ENCODE results near the gene LRRC14B. TPM values are rescaled to one million over a fixed set of nuclear protein-coding genes. Genes with fewer than 3 reads are reported as not detected.

LRRC14B gene
- total RNA-seq, 3 donors from 2014 or later = 0.33 to 0.44 TPM; not detected in 1

DNA sequence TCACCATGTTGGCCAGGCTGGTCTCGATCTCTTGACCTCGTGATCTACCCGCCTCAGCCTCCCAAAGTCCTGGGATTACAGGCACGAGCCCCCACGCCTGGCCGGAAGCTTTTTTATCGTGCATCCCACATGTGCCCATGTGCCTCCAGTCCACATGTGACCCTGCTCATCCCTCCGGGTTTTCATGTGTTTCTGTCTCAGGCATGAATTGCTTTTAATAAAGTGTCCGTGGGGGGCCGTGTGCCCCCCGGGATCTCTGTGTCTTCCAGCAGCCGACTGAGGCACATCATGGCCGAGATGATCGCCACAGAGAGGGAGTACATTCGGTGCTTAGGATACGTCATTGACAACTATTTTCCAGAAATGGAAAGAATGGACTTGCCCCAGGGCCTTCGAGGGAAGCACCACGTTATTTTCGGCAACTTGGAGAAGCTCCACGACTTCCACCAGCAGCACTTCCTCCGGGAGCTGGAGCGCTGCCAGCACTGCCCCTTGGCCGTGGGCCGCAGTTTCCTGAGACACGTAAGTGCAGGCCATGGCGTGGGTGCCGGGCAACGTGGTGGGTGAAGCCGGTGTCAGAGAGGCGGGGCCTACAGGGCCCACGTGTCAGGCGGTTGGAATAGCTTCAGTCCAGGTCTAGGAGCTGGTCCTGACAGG, 22.1 kb upstream of the LRRC14B start:
- intact Hi-C loops (cut with DNase I; ENCODE audit: low total_unique reads) = no loop called here
- Histone ChIP-seq H3K36me3 (no peaks in the 10 kb centered on the region), H3K9me3 (no peaks in the 10 kb centered on the region), H3K4me1 (no peaks in the 10 kb centered on the region), H3K27ac (peak overlapping the region in 1 of 2 donors; percentile 48), H3K27me3 (no peaks in the 10 kb centered on the region), H3K4me3 (peak overlapping the region in 2 of 3 donors; percentile 15 to 44)
- DNase-seq (ENCODE audit: low spot score in 2 of 2) = peak; percentile 55 to 61
- TF ChIP-seq, protein P1, sequence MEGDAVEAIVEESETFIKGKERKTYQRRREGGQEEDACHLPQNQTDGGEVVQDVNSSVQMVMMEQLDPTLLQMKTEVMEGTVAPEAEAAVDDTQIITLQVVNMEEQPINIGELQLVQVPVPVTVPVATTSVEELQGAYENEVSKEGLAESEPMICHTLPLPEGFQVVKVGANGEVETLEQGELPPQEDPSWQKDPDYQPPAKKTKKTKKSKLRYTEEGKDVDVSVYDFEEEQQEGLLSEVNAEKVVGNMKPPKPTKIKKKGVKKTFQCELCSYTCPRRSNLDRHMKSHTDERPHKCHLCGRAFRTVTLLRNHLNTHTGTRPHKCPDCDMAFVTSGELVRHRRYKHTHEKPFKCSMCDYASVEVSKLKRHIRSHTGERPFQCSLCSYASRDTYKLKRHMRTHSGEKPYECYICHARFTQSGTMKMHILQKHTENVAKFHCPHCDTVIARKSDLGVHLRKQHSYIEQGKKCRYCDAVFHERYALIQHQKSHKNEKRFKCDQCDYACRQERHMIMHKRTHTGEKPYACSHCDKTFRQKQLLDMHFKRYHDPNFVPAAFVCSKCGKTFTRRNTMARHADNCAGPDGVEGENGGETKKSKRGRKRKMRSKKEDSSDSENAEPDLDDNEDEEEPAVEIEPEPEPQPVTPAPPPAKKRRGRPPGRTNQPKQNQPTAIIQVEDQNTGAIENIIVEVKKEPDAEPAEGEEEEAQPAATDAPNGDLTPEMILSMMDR (IDR thresholded peaks at IDR 0.05) = no peak
- TF ChIP-seq POLR2AphosphoS5 (IDR thresholded peaks at IDR 0.05) = no peak
- TF ChIP-seq POLR2A (IDR thresholded peaks at IDR 0.05) = no peak

DNA sequence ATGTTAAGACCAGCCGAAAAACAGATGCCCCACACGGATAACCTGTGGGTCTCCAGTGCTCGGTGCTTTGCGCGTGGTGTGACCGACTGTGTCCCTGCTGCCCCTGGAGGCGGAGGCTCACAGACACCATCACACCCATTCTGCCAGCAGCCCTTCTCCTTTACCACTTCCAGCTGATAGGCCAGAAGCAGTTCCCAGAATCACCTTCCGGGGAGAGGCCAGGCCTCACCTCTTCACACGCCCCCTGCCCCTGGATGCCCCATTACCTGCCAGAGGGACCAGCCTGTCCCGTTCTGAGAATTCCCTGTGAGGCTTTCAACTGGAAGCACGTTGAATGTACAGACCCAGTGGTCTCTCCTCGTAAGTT, 21.6 kb upstream of the LRRC14B start:
- no peak for DNase-seq (ENCODE audit: low spot score in 2 of 2)
- H3K36me3 ChIP-seq = no peaks in the 10 kb centered on the region
- peak overlapping the region in 1 of 2 donors; percentile 48 for H3K27ac ChIP-seq
- no peaks in the 10 kb centered on the region for H3K4me1 ChIP-seq
- no peak for TF ChIP-seq POLR2AphosphoS5 (IDR thresholded peaks at IDR 0.05)
- TF ChIP-seq, protein P1 (IDR thresholded peaks at IDR 0.05) = no peak
- H3K4me3 ChIP-seq = peak overlapping the region in 2 of 3 donors; percentile 15 to 44
- no peaks in the 10 kb centered on the region for H3K9me3 ChIP-seq
- H3K27me3 ChIP-seq = no peaks in the 10 kb centered on the region
- intact Hi-C loops (cut with DNase I; ENCODE audit: low total_unique reads) = no loop called here

DNA sequence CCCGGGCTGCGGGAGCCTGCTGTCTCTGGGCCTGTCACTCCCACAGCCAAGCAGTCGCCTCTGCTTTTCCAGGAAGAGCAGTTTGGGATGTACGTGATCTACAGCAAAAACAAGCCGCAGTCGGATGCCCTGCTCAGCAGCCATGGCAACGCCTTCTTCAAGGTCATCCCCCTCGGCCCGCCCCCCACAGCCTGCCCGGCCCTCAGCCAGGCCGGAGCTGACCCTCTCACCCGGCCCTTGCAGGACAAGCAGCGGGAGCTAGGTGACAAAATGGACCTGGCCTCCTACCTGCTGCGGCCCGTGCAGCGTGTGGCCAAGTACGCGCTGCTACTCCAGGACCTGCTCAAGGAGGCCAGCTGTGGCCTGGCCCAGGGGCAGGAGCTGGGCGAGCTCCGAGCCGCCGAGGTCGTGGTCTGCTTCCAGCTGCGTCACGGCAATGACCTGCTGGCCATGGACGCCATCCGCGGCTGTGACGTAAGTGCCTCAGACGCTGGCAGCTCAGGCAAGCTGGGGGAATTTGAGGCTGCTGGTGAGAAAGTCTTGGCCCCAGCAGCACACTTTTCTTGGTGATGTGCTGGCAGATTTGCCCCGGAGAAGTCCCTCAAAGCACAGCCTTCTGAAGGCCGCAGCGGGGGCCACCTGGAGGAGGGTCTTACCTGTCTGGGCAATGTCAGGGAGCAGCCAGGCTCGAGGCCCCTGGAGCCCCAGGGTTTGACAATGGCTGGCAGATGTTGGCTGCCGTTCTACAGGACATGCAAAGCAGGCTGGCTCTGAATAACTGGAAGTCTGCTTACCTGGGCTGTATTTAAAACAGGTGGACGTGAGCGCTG, 20.1 kb upstream of the LRRC14B start:
- intact Hi-C loops (cut with DNase I; ENCODE audit: low total_unique reads) = no loop called here

DNA sequence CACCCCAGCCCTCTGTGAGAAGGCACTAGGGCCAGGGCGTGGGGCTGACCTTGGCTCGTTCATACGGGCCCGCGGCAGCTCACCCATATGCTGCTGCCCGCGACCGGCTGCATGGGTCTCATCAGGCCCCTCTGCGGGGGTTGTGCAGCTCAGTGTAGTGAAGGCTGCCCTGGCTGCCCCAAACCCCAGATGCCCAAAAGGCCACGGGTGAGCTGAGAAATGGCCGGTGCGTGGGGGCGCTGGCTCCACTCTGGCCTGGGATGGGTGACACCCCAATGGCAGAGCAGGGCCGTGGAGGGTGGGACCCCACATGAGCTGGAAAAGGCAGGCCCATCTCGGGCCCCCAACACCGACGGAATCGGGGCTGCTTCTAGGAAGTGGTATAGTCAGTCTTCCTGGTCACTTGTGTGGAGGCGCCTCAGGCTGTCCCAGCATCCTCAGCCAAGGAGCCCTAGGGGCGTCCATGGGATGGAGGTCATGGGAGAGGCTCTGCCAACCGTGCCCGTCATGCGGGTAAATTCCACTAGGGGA, 19.4 kb upstream of the LRRC14B start:
- no peak for TF ChIP-seq POLR2A (IDR thresholded peaks at IDR 0.05)
- TF ChIP-seq, protein P1 (IDR thresholded peaks at IDR 0.05) = no peak
- H3K4me1 ChIP-seq = no peaks in the 10 kb centered on the region
- no peak overlapping the region for H3K4me3 ChIP-seq
- no peak overlapping the region for H3K27ac ChIP-seq
- no peaks in the 10 kb centered on the region for H3K27me3 ChIP-seq
- intact Hi-C loops (cut with DNase I; ENCODE audit: low total_unique reads) = no loop called here
- DNase-seq (ENCODE audit: low spot score in 2 of 2) = peak in 1 of 2 donors; percentile 47
- H3K36me3 ChIP-seq = no peaks in the 10 kb centered on the region
- H3K9me3 ChIP-seq = no peaks in the 10 kb centered on the region

More for the DNA sequence above, 20.1 kb upstream of the LRRC14B start:
- peak in 1 of 2 donors; percentile 46 for DNase-seq (ENCODE audit: low spot score in 2 of 2)
- TF ChIP-seq, protein P1 (IDR thresholded peaks at IDR 0.05) = no peak
- TF ChIP-seq POLR2A (IDR thresholded peaks at IDR 0.05) (no peak), POLR2AphosphoS5 (IDR thresholded peaks at IDR 0.05) (no peak)
- H3K4me3 ChIP-seq = no peak overlapping the region
- no peak overlapping the region for H3K27ac ChIP-seq
- no peaks in the 10 kb centered on the region for H3K9me3 ChIP-seq
- H3K27me3 ChIP-seq = no peaks in the 10 kb centered on the region
- no peaks in the 10 kb centered on the region for H3K36me3 ChIP-seq
- no peaks in the 10 kb centered on the region for H3K4me1 ChIP-seq

DNA sequence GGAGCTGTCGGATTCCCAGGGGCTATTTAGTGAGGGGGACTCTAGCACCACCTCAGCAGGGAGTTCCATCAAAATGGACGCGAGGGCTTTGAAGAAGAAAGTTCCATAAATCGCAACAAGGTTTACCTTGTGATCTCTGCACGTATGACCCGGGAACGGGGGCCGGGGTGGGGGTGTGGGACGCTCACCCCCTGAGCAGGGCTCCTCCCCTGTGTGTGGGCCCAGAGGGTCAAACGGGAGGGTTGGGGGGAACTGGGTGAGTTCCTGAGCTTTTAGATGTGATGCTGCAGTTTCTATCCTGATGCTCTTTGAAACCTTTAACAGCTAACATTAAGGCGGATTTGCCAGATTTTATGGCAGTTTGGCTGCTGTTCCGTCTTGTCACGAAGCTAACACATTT, 18.9 kb upstream of the LRRC14B start:
- TF ChIP-seq POLR2A (IDR thresholded peaks at IDR 0.05) (no peak), POLR2AphosphoS5 (IDR thresholded peaks at IDR 0.05) (no peak)
- TF ChIP-seq, protein P1 (IDR thresholded peaks at IDR 0.05) = no peak
- no peaks in the 10 kb centered on the region for H3K9me3 ChIP-seq
- intact Hi-C loops (cut with DNase I; ENCODE audit: low total_unique reads) = no loop called here
- H3K4me3 ChIP-seq = no peak overlapping the region
- no peak overlapping the region for H3K27ac ChIP-seq
- H3K4me1 ChIP-seq = no peaks in the 10 kb centered on the region
- DNase-seq (ENCODE audit: low spot score in 2 of 2) = no peak
- no peaks in the 10 kb centered on the region for H3K27me3 ChIP-seq
- no peaks in the 10 kb centered on the region for H3K36me3 ChIP-seq

All from breast epithelium (tissue), 4 donors.